CD4-positive, alpha-beta memory T cell (primary cell): Measurements from ENCODE around the gene RAPGEF2. TPM values are rescaled to one million over a fixed set of nuclear protein-coding genes. Genes with fewer than 3 reads are reported as not detected.

ENCODE experiments used
- CTCF ChIA-PET: fragments of 350-600 bp; sonication (Branson Sonifier 250); formaldehyde crosslinking; loops from one replicate; lab custom pipeline; 2021; ENCODE audit warnings: inconsistent platforms; ENCODE audit not compliant: partially characterized antibody; lab: Charles Lee
- POLR2A ChIA-PET: fragments of 350-600 bp; sonication (Branson Sonifier 250); formaldehyde crosslinking; loops from one replicate; lab custom pipeline; 2021; ENCODE audit not compliant: partially characterized antibody; lab: Charles Lee
- DNase-seq, 5 donors: peaks; one replicate each; pipeline versions ENCODE4 v3.0.0 to v3.0.0-alpha.2; 2020 to 2022; ENCODE audit warnings: mixed read lengths in 1 of 5
- H3K27ac ChIP-seq: one replicate; pipeline ENCODE4 v1.7.0; 2013; ENCODE audit warnings: low read depth, low read length
- H3K27me3 ChIP-seq: 2 replicates; pipeline ENCODE4 v1.7.0; 2013; ENCODE audit warnings: mild to moderate bottlenecking, low read length, moderate library complexity; ENCODE audit not compliant: insufficient read depth
- H3K36me3 ChIP-seq: 2 replicates; pipeline ENCODE4 v1.7.0; 2013; ENCODE audit warnings: mild to moderate bottlenecking, low read length, moderate library complexity; ENCODE audit not compliant: insufficient read depth
- H3K4me1 ChIP-seq: 2 replicates; pipeline ENCODE4 v1.7.0; 2013; ENCODE audit warnings: mild to moderate bottlenecking, low read length, moderate library complexity; ENCODE audit not compliant: insufficient read depth
- H3K4me3 ChIP-seq, 2 donors: one replicate each; pipeline ENCODE4 v1.7.0; 2013; ENCODE audit warnings: low read length in 2 of 2, mild to moderate bottlenecking in 1 of 2
- H3K9me3 ChIP-seq, 2 donors: one replicate each; pipeline ENCODE4 v1.7.0; 2013; ENCODE audit warnings: low read length in 2 of 2, control low read depth in 1 of 2; ENCODE audit not compliant: control insufficient read depth in 1 of 2
- H3K27ac Mint-ChIP-seq, 7 donors: one replicate each; pipeline ENCODE4 v1.8.0; 2020 to 2021; ENCODE audit warnings: mixed read lengths in 7 of 7, mild to moderate bottlenecking in 6 of 7, inconsistent platforms in 3 of 7, moderate library complexity in 3 of 7
- H3K27me3 Mint-ChIP-seq, 2 donors: one replicate each; pipeline ENCODE4 v1.8.0; 2020 to 2021; ENCODE audit warnings: mixed read lengths in 2 of 2
- H3K36me3 Mint-ChIP-seq, 2 donors: one replicate each; pipeline ENCODE4 v1.8.0; 2020 to 2021; ENCODE audit warnings: mixed read lengths in 2 of 2, inconsistent platforms in 1 of 2, mild to moderate bottlenecking in 1 of 2
- H3K4me1 Mint-ChIP-seq, 4 donors: one replicate each; pipeline ENCODE4 v1.8.0; 2020 to 2021; ENCODE audit warnings: mixed read lengths in 4 of 4, mild to moderate bottlenecking in 1 of 4
- H3K4me3 Mint-ChIP-seq, 8 donors: one replicate each; pipeline ENCODE4 v1.8.0; 2020 to 2021; ENCODE audit warnings: mixed read lengths in 8 of 8, mild to moderate bottlenecking in 7 of 8, moderate library complexity in 6 of 8, inconsistent platforms in 3 of 8
- H3K9me3 Mint-ChIP-seq, 8 donors: one replicate each; pipeline ENCODE4 v1.8.0; 2020 to 2021; ENCODE audit warnings: mixed read lengths in 8 of 8, mild to moderate bottlenecking in 5 of 8, inconsistent platforms in 3 of 8, moderate library complexity in 1 of 8
- intact Hi-C: fragments of 100-400 bp; cut with micrococcal nuclease; formaldehyde crosslinking; loops from one replicate; pipeline ENCODE4 v1.15.1; 2023
- polyA plus RNA-seq, 2 donors: library from polyadenylated mRNA; unstranded; fragments of 300-500 nt; fragmentation: Illumina TruSeq; gene quantifications; one replicate each; pipeline ENCODE4 v1.2.3, GENCODE V29; 2021
- total RNA-seq, 2 experiments: library from RNA; stranded (reverse); gene quantifications; one replicate each; pipeline ENCODE4 v1.2.3, GENCODE V29; 2021

RAPGEF2 gene
- total and polyA plus RNA-seq, 4 experiments from 2014 or later = 0.69 to 27.9 (median 12.1) TPM

DNA sequence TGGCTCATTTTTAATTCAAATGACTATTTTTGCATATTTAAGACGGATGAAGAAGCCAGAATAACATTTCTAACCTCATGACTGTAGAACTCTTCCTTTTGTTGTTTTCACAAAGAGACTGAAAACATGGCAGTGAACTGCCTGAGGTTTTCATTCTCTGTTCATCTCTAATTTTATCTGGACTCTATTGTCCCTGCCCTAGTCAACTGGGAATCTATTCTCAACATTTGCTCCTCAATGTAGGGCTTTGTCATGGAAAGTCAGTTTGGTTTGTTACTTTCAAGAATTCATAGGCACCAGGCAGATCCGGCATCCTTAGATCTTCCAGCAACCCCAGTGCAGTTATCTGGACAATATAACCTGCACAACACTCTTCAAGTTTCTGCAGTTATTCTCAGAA, 277.0 kb downstream of the RAPGEF2 start:
- DNase-seq = no peak
- Mint-ChIP-seq H3K36me3 (no peaks in the 10 kb centered on the region), H3K27ac (no peak overlapping the region), H3K4me1 (peaks cover 0 to 1% (median 0%) of the 10 kb centered on the region in 4 donors), H3K4me3 (no peak overlapping the region), H3K27me3 (peaks cover 2 to 5% of the 10 kb centered on the region in 2 donors), H3K9me3 (peaks cover 0 to 6% (median 0%) of the 10 kb centered on the region in 8 donors)
- intact Hi-C loops = no loop called here
- H3K36me3 ChIP-seq = no peaks in the 10 kb centered on the region
- CTCF ChIA-PET = no interaction called here
- no peaks in the 10 kb centered on the region for H3K4me1 ChIP-seq
- no peak overlapping the region for H3K27ac ChIP-seq
- H3K9me3 ChIP-seq = no peaks in the 10 kb centered on the region
- H3K4me3 ChIP-seq = no peak overlapping the region
- POLR2A ChIA-PET = no interaction called here
- no peaks in the 10 kb centered on the region for H3K27me3 ChIP-seq

- no peaks in the 10 kb centered on the region for H3K36me3 Mint-ChIP-seq
- H3K36me3 ChIP-seq = no peaks in the 10 kb centered on the region
- H3K4me1 ChIP-seq = no peaks in the 10 kb centered on the region
- DNase-seq = no peak
- intact Hi-C loops = no loop called here
- CTCF ChIA-PET = no interaction called here
- peaks cover 8 to 10% of the 10 kb centered on the region in 2 donors for H3K27me3 Mint-ChIP-seq
- POLR2A ChIA-PET = no interaction called here
- no peak overlapping the region for H3K4me3 ChIP-seq
- no peaks in the 10 kb centered on the region for H3K9me3 ChIP-seq
- no peaks in the 10 kb centered on the region for H3K4me1 Mint-ChIP-seq
- H3K4me3 Mint-ChIP-seq = no peak overlapping the region
- no peak overlapping the region for H3K27ac ChIP-seq
- no peaks in the 10 kb centered on the region for H3K27me3 ChIP-seq
- H3K27ac Mint-ChIP-seq = no peak overlapping the region
- peaks cover 0 to 15% (median 10%) of the 10 kb centered on the region in 8 donors for H3K9me3 Mint-ChIP-seq
Observed at GRCh38 chr4:159382856-159383561, 280.1 kb downstream of the RAPGEF2 start.

DNA sequence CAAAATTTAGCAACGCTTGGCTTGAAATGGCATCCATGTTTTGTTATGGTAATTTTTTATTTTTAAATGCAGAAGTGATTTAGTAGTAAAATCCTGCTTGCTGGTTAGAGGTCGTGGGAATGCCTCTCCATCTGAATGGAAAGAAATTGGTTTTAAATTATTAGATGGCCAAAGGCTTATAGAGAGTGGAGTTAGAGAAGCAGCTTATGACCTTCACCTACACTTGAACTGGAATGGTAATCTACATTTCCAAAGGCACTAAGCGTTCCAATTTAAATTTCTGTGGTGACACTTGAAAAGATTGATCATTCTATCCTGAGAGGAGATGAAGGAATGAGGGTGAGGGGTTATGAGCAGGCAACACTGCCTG, 280.7 kb downstream of the RAPGEF2 start:
- Mint-ChIP-seq H3K9me3 (peaks cover 2 to 17% (median 10%) of the 10 kb centered on the region in 8 donors), H3K4me1 (no peaks in the 10 kb centered on the region), H3K27ac (no peak overlapping the region), H3K36me3 (no peaks in the 10 kb centered on the region), H3K4me3 (no peak overlapping the region), H3K27me3 (peaks cover 10 to 14% of the 10 kb centered on the region in 2 donors)
- ChIA-PET POLR2A (no interaction called here), CTCF (no interaction called here)
- Histone ChIP-seq H3K4me1 (no peaks in the 10 kb centered on the region), H3K27me3 (no peaks in the 10 kb centered on the region), H3K9me3 (no peaks in the 10 kb centered on the region), H3K27ac (no peak overlapping the region), H3K4me3 (no peak overlapping the region), H3K36me3 (no peaks in the 10 kb centered on the region)
- intact Hi-C loops = no loop called here
- DNase-seq = no peak

DNA sequence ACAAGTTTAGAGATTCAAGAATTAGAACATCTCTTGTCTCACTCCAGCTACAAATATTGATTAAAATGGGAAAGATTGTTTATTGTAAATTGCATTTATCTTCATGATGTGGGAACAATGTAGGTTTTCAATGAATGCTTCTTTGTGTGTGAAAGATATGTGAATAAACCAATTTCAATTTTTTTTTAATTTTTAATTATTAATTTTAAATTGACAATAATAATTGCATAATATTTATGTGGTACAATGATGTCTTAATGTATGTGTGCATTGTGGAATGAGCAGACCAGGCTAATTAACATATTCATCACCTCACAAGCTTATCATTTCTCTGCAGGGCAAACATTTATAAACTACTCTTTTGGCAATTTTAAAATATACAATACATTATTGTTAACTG, 281.1 kb downstream of the RAPGEF2 start:
- Mint-ChIP-seq H3K4me3 (no peak overlapping the region), H3K4me1 (no peaks in the 10 kb centered on the region), H3K27ac (no peak overlapping the region), H3K36me3 (no peaks in the 10 kb centered on the region), H3K27me3 (peaks cover 10 to 14% of the 10 kb centered on the region in 2 donors), H3K9me3 (peaks cover 4 to 17% (median 9%) of the 10 kb centered on the region in 8 donors)
- intact Hi-C loops = no loop called here
- Histone ChIP-seq H3K4me1 (no peaks in the 10 kb centered on the region), H3K27ac (no peak overlapping the region), H3K36me3 (no peaks in the 10 kb centered on the region), H3K27me3 (no peaks in the 10 kb centered on the region), H3K9me3 (no peaks in the 10 kb centered on the region), H3K4me3 (no peak overlapping the region)
- DNase-seq = no peak
- CTCF ChIA-PET = no interaction called here
- POLR2A ChIA-PET = no interaction called here

DNA sequence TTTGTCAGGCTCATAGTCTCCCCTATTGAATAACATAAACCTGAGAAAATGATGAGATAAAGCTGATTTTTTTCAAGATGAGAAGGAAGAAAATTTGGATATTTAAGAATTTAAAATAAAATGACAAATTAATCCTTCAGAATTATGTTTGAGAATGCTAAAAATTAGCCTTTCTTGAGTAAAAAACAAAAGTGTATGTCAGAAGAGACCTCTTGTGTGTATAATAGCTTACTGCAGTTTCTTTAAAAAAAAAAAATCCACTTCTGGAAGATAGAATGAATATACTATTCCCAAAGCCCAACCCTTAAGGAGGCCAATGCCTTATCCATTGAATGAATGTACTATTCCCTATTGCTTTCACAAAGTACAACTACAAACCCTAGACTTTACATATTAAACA, 281.8 kb downstream of the RAPGEF2 start:
- no peak overlapping the region for H3K27ac ChIP-seq
- H3K4me3 ChIP-seq = no peak overlapping the region
- intact Hi-C loops = no loop called here
- Mint-ChIP-seq H3K36me3 (no peaks in the 10 kb centered on the region), H3K27ac (no peak overlapping the region), H3K4me3 (no peak overlapping the region), H3K4me1 (no peaks in the 10 kb centered on the region), H3K27me3 (peaks cover 10 to 15% of the 10 kb centered on the region in 2 donors), H3K9me3 (peaks cover 4 to 17% (median 9%) of the 10 kb centered on the region in 8 donors)
- DNase-seq = no peak
- H3K27me3 ChIP-seq = no peaks in the 10 kb centered on the region
- no peaks in the 10 kb centered on the region for H3K9me3 ChIP-seq
- no peaks in the 10 kb centered on the region for H3K36me3 ChIP-seq
- ChIA-PET CTCF (no interaction called here), POLR2A (no interaction called here)
- no peaks in the 10 kb centered on the region for H3K4me1 ChIP-seq

DNA sequence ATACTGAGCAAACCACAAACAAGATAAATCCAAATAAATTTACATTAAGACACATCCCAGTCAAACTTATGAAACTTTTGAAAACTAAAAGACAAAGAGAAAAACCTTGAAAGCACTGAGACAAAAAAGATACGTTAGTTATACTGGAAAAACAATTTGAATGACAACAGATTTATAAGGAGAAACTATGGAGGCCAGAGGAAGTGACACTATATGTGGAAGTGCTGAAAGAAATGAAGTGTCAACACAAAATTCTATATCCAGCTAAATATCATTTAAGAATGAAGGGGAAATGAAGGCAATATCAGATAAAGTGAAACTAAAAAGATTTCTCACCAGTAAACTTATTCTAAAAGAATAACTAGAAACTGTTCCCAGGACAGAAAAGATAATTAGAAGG, 283.7 kb downstream of the RAPGEF2 start:
- Mint-ChIP-seq H3K4me1 (peaks cover 0 to 6% (median 4%) of the 10 kb centered on the region in 4 donors), H3K4me3 (no peak overlapping the region), H3K9me3 (peaks cover 4 to 17% (median 9%) of the 10 kb centered on the region in 8 donors), H3K27me3 (peaks cover 5 to 15% of the 10 kb centered on the region in 2 donors), H3K27ac (no peak overlapping the region), H3K36me3 (no peaks in the 10 kb centered on the region)
- H3K9me3 ChIP-seq = no peaks in the 10 kb centered on the region
- CTCF ChIA-PET = no interaction called here
- no peaks in the 10 kb centered on the region for H3K27me3 ChIP-seq
- POLR2A ChIA-PET = no interaction called here
- intact Hi-C loops = no loop called here
- no peaks in the 10 kb centered on the region for H3K36me3 ChIP-seq
- DNase-seq = no peak
- no peak overlapping the region for H3K27ac ChIP-seq
- no peaks in the 10 kb centered on the region for H3K4me1 ChIP-seq
- no peak overlapping the region for H3K4me3 ChIP-seq

DNA sequence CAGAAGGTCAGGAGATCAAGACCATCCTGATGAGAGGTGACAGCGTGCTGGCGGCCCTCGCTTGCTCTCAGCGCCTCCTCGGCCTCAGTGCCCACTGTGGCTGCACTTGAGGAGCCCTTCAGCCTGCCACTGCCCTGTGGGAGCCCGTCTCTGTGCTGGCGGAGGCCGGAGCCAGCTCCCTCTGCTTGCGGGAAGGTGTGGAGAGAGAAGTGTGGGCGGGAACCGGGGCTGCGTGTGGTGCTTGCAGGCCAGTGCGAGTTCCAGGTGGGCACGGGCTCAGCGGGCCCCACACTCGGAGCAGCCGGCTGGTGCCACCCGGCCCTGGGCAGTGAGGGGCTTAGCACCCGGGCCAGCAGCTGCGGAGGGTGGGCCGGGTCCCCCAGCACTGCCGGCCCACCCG, 286.9 kb downstream of the RAPGEF2 start:
- peaks cover 0 to 6% (median 4%) of the 10 kb centered on the region in 4 donors for H3K4me1 Mint-ChIP-seq
- H3K36me3 ChIP-seq = no peaks in the 10 kb centered on the region
- no peaks in the 10 kb centered on the region for H3K9me3 ChIP-seq
- ChIA-PET CTCF (no interaction called here), POLR2A (no interaction called here)
- peaks cover 8 to 18% of the 10 kb centered on the region in 2 donors for H3K27me3 Mint-ChIP-seq
- H3K36me3 Mint-ChIP-seq = no peaks in the 10 kb centered on the region
- H3K9me3 Mint-ChIP-seq = peaks cover 4 to 17% (median 9%) of the 10 kb centered on the region in 8 donors
- no peak overlapping the region for H3K4me3 ChIP-seq
- no peak for DNase-seq
- no peak overlapping the region for H3K27ac Mint-ChIP-seq
- intact Hi-C loops = no loop called here
- H3K27ac ChIP-seq = no peak overlapping the region
- H3K4me3 Mint-ChIP-seq = no peak overlapping the region
- H3K27me3 ChIP-seq = no peaks in the 10 kb centered on the region
- H3K4me1 ChIP-seq = no peaks in the 10 kb centered on the region
